ENCODE data around the gene ADGRA1.

ADGRA1 gene, protein sequence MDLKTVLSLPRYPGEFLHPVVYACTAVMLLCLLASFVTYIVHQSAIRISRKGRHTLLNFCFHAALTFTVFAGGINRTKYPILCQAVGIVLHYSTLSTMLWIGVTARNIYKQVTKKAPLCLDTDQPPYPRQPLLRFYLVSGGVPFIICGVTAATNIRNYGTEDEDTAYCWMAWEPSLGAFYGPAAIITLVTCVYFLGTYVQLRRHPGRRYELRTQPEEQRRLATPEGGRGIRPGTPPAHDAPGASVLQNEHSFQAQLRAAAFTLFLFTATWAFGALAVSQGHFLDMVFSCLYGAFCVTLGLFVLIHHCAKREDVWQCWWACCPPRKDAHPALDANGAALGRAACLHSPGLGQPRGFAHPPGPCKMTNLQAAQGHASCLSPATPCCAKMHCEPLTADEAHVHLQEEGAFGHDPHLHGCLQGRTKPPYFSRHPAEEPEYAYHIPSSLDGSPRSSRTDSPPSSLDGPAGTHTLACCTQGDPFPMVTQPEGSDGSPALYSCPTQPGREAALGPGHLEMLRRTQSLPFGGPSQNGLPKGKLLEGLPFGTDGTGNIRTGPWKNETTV

DNA sequence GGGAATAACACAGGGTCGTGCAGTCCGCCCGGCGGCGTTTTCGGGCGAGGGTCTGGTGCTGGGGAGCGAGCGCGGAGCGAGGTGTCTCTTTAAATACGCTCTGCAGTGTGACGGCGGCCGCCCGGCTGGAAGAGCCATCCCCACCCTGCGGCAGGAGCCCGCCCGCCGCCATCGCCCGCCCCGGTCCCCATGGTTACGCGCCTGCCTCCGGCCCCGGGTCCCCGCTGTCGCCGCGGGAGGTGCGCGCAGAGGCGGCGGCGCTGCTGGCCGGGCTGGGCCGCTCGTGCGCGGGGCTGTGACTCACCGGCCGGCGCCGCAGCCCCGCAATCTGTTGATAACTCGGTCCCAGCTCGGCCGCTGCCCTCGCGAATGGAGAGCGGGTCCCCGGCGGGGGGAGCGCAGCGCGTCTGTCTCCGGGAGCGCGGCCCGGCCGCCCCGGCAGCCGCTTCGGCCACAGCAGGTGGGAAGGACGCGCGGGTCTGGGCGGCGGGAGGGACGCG lies at the start of gene ADGRA1:
Gene ADGRA1 (plus strand): TSS at position 246 of the 500 bp plus-strand sequence. CDS start 986 bp downstream, outside the sequence.
- H3K9ac ChIP-seq (ENCODE audit: low read length), result no peak within 1 kb of the TSS
- H3K9me2 ChIP-seq (ENCODE audit: low read depth, low read length), result no peaks in the 10 kb centered on the region
- H3K9me3 ChIP-seq (ENCODE audit: low read length), result no peaks in the 10 kb centered on the region
- no peak within 1 kb of the TSS for H3K27ac ChIP-seq (ENCODE audit: low read depth, low read length, poor library complexity, severe bottlenecking)
- no peaks in the 10 kb centered on the region for H4K20me1 ChIP-seq (ENCODE audit: insufficient read depth, low read length)
- H3K27me3 ChIP-seq (ENCODE audit: insufficient read depth, low read length), result no peaks in the 10 kb centered on the region; the same call in 1 of the 2 replicates
- H3K4me1 ChIP-seq (ENCODE audit: insufficient read depth, low read length, severe bottlenecking), result no peaks in the 10 kb centered on the region
- no peaks in the 10 kb centered on the region for H3K79me2 ChIP-seq (ENCODE audit: insufficient read depth, low read length)
- H3F3A ChIP-seq (ENCODE audit: insufficient read depth, low read length), result no peaks in the 10 kb centered on the region
- H3K36me3 ChIP-seq (ENCODE audit: insufficient read depth, low read length), result no peaks in the 10 kb centered on the region
- no peak within 1 kb of the TSS for H2AFZ ChIP-seq (ENCODE audit: low read length)
- TF ChIP-seq, protein P1, sequence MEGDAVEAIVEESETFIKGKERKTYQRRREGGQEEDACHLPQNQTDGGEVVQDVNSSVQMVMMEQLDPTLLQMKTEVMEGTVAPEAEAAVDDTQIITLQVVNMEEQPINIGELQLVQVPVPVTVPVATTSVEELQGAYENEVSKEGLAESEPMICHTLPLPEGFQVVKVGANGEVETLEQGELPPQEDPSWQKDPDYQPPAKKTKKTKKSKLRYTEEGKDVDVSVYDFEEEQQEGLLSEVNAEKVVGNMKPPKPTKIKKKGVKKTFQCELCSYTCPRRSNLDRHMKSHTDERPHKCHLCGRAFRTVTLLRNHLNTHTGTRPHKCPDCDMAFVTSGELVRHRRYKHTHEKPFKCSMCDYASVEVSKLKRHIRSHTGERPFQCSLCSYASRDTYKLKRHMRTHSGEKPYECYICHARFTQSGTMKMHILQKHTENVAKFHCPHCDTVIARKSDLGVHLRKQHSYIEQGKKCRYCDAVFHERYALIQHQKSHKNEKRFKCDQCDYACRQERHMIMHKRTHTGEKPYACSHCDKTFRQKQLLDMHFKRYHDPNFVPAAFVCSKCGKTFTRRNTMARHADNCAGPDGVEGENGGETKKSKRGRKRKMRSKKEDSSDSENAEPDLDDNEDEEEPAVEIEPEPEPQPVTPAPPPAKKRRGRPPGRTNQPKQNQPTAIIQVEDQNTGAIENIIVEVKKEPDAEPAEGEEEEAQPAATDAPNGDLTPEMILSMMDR (IDR thresholded peaks at IDR 0.05; ENCODE audit: low read length), result no peak
- no peak for TF ChIP-seq EZH2 (IDR thresholded peaks at IDR 0.05; ENCODE audit: borderline replicate concordance, low read length)
- no peak within 1 kb of the TSS for H3K4me2 ChIP-seq (ENCODE audit: low read length)
- no peak within 1 kb of the TSS for H3K4me3 ChIP-seq (ENCODE audit: low read depth, low read length, poor library complexity, severe bottlenecking)

DNA sequence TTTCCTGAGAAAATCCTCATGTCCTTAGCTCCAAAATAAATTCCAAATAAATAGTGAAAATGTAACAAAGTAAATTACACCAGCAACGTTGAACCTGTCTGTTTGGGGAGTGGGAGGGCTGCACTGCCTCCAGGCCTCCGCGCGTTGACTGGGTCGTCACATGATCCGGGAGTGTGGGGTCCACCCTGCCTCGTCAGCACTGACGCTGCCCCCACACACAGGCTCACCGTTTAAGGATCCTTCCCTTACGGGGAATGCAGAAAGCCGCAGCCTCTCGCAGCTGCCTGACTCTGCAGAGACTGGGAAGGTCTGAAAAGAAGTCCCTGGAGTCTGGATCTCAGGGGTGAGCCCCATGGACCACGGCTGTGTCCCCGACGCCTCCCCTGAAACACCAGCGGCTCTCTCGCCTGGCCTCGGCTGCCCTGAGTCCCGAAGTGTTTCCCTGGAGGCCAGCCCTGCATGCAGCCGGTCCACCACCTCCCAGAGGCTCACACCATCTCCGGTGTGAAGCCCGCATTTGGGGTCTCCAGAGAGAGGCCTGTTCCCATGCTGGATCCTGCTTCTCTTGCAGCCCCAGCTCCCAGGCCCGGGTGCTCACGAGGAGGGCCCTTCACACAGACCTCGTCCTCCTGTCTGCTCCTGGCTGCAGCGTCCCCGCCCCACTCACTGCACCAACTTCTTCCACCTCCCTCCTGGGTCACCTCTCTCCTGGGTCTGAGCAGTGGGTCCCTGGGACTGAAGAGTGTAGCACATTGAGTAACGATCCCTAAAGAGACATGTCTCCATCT lies 49.5 kb upstream of the ADGRA1 start:
- no peaks in the 10 kb centered on the region for H3F3A ChIP-seq (ENCODE audit: insufficient read depth, low read length)
- H3K4me2 ChIP-seq (ENCODE audit: low read length), result no peak overlapping the region
- H3K27me3 ChIP-seq (ENCODE audit: insufficient read depth, low read length), result no peaks in the 10 kb centered on the region

More for the DNA sequence above, 49.5 kb upstream of the ADGRA1 start:
- no peak overlapping the region for H2AFZ ChIP-seq (ENCODE audit: low read length)
- no peak for TF ChIP-seq EZH2 (IDR thresholded peaks at IDR 0.05; ENCODE audit: borderline replicate concordance, low read length)
- TF ChIP-seq, protein P1 (IDR thresholded peaks at IDR 0.05; ENCODE audit: low read length), result no peak
- no peaks in the 10 kb centered on the region for H3K79me2 ChIP-seq (ENCODE audit: insufficient read depth, low read length)
- H3K9ac ChIP-seq (ENCODE audit: low read length), result no peak overlapping the region
- H3K27ac ChIP-seq (ENCODE audit: low read depth, low read length, poor library complexity, severe bottlenecking), result no peak overlapping the region
- H3K4me3 ChIP-seq (ENCODE audit: low read depth, low read length, poor library complexity, severe bottlenecking), result no peak overlapping the region
- H3K9me3 ChIP-seq (ENCODE audit: low read length), result no peaks in the 10 kb centered on the region
- no peaks in the 10 kb centered on the region for H3K9me2 ChIP-seq (ENCODE audit: low read depth, low read length)
- H3K36me3 ChIP-seq (ENCODE audit: insufficient read depth, low read length), result no peaks in the 10 kb centered on the region
- no peaks in the 10 kb centered on the region for H3K4me1 ChIP-seq (ENCODE audit: insufficient read depth, low read length, severe bottlenecking)
- no peaks in the 10 kb centered on the region for H4K20me1 ChIP-seq (ENCODE audit: insufficient read depth, low read length)

Measured in OCI-LY1 (cell line).